ENCODE measurements around the gene FOXC2.
"Not testable (repeated sequence)": the region's sequence is repeated elsewhere in the genome, so short reads cannot be mapped to it uniquely, and the experiment has no call there.

Gene FOXC2

GRCh38 chr16:86584071-86584685, 17.5 kb downstream of the FOXC2 start:
- no peak overlapping the region for H3K4me3 Mint-ChIP-seq
- peaks cover 6% of the 10 kb centered on the region for H3K4me1 Mint-ChIP-seq
- DNase-seq (ENCODE audit: low spot score in 2 of 2) (no peak), ATAC-seq (no peak)
- no peak overlapping the region for H3K27ac Mint-ChIP-seq
- H3K9me3 Mint-ChIP-seq: no peaks in the 10 kb centered on the region
- H3K36me3 Mint-ChIP-seq: no peaks in the 10 kb centered on the region

DNA sequence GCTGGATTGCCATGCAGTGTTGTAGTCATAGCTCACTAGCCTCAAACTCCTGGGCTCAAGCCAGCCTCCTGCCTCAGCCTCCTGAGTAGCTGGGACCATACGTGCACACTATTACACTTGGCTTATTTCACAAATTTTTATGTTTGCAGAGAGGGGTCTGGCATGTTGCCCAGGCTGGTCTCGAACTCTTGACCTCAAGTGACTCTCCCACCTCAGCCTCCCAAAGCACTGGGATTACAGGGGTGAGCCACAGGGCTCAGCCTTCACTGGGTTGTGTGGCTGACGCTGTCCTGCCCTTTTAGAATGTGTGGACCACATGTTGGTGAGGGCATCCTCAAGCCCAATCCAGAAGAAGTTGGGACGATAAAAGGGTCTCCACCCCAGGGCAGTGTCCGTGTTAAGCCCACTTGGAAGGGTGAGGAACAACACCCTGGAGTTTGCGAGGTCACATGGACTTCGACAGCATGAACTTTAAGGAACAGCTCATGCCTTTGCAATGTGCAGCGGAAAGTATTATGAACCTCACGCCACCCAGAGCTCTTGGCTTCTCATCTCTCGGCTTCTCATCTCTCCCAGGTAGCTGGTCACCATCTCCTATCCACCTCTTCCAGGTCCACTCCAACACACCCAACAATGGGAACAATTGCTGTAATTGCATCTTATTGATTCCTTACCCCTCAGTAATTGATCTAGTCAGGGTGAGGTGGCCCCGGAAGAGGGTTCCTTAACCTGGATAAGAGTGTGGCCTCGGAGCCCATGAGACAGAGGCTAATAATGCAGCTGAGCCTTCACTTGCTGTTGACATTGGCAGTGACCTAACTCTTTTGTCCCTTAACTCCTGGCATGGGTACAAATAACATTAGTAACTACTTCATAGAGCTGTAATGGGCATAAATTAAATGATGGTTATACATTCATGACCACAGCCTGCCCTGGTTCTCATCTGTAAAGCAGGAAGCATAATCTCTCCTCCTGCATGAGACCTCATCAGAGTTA, 18.4 kb downstream of the FOXC2 start:
- Mint-ChIP-seq H3K4me1 (no peaks in the 10 kb centered on the region), H3K9me3 (no peaks in the 10 kb centered on the region), H3K36me3 (no peaks in the 10 kb centered on the region), H3K4me3 (no peak overlapping the region), H3K27ac (no peak overlapping the region)
- DNase-seq (ENCODE audit: low spot score in 2 of 2) (no peak), ATAC-seq (no peak)

GRCh38 chr16:86585821-86586611, 19.4 kb downstream of the FOXC2 start:
- H3K4me1 Mint-ChIP-seq: no peaks in the 10 kb centered on the region
- ATAC-seq (no peak), DNase-seq (ENCODE audit: low spot score in 2 of 2) (no peak)

DNA sequence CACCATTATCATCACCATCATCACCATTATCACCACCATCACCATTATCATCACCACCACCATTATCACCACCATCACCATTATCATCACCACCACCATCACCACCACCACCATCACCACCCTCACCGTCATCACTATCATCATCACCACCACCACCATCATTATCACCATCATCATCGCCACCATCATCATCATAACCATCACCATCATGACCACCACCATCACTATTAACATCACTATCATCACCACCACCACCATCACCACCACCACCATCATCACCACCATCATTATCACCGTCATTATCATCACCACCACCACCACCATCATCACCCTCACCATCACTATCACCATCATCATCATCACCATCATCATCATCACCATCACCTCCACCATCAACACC, 20.9 kb downstream of the FOXC2 start:
- no peak overlapping the region for H3K27ac Mint-ChIP-seq
- H3K9me3 Mint-ChIP-seq: no peaks in the 10 kb centered on the region
- ATAC-seq (no peak), DNase-seq (ENCODE audit: low spot score in 2 of 2) (no peak)
- H3K4me3 Mint-ChIP-seq: no peak overlapping the region
- H3K4me1 Mint-ChIP-seq: no peaks in the 10 kb centered on the region
- H3K36me3 Mint-ChIP-seq: no peaks in the 10 kb centered on the region

More at GRCh38 chr16:86585821-86586611, 19.4 kb downstream of the FOXC2 start:
- H3K36me3 Mint-ChIP-seq: no peaks in the 10 kb centered on the region
- no peak overlapping the region for H3K27ac Mint-ChIP-seq
- H3K9me3 Mint-ChIP-seq: no peaks in the 10 kb centered on the region
- no peak overlapping the region for H3K4me3 Mint-ChIP-seq

- not testable (repeated sequence) for ATAC-seq; H3K27ac Mint-ChIP-seq; H3K4me3 Mint-ChIP-seq; H3K36me3 Mint-ChIP-seq; H3K9me3 Mint-ChIP-seq; DNase-seq (ENCODE audit: low spot score in 2 of 2); H3K4me1 Mint-ChIP-seq
Observed at GRCh38 chr16:86587955-86588354, 21.3 kb downstream of the FOXC2 start.

- Mint-ChIP-seq H3K36me3 (no peaks in the 10 kb centered on the region), H3K4me3 (no peak overlapping the region), H3K27ac (no peak overlapping the region), H3K4me1 (no peaks in the 10 kb centered on the region), H3K9me3 (no peaks in the 10 kb centered on the region)
- ATAC-seq (no peak), DNase-seq (ENCODE audit: low spot score in 2 of 2) (no peak)
Observed at GRCh38 chr16:86590501-86591144, 24.0 kb downstream of the FOXC2 start.

DNA sequence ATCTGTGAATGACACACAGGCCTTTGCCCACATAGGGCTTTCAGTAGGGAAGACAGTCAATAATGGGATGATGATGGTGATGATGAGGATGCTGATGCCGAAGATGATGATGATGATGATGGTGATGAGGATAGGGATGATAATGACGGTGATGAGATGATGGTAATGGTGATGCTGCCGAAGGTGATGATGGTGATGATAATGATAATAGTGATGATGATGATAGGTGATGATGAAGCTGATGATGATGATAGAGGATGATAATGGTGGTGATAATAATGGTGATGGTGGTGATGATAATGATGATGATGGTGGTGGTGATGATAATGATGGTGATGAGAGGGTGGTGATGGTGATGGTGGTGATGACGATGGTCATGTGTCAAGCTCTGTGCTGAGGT, 24.6 kb downstream of the FOXC2 start:
- Mint-ChIP-seq H3K4me3 (no peak overlapping the region), H3K9me3 (no peaks in the 10 kb centered on the region), H3K36me3 (no peaks in the 10 kb centered on the region), H3K4me1 (no peaks in the 10 kb centered on the region), H3K27ac (no peak overlapping the region)
- ATAC-seq (no peak), DNase-seq (ENCODE audit: low spot score in 2 of 2) (no peak)

- DNase-seq (ENCODE audit: low spot score in 2 of 2): no peak
- Mint-ChIP-seq H3K4me3 (no peak overlapping the region), H3K9me3 (no peaks in the 10 kb centered on the region), H3K36me3 (no peaks in the 10 kb centered on the region), H3K27ac (no peak overlapping the region), H3K4me1 (no peaks in the 10 kb centered on the region)
- no peak for ATAC-seq
Observed at GRCh38 chr16:86593913-86594620, 27.4 kb downstream of the FOXC2 start.

- Mint-ChIP-seq H3K27ac (no peak overlapping the region), H3K9me3 (no peaks in the 10 kb centered on the region), H3K36me3 (no peaks in the 10 kb centered on the region), H3K4me1 (no peaks in the 10 kb centered on the region), H3K4me3 (no peak overlapping the region)
- no peak for ATAC-seq
- DNase-seq (ENCODE audit: low spot score in 2 of 2): no peak
Observed at GRCh38 chr16:86594721-86595120, 28.1 kb downstream of the FOXC2 start.

GRCh38 chr16:86595983-86596605, 29.5 kb downstream of the FOXC2 start:
- Mint-ChIP-seq H3K4me1 (no peaks in the 10 kb centered on the region), H3K36me3 (no peaks in the 10 kb centered on the region), H3K27ac (no peak overlapping the region), H3K4me3 (no peak overlapping the region), H3K9me3 (no peaks in the 10 kb centered on the region)
- DNase-seq (ENCODE audit: low spot score in 2 of 2) (no peak), ATAC-seq (no peak)

DNA sequence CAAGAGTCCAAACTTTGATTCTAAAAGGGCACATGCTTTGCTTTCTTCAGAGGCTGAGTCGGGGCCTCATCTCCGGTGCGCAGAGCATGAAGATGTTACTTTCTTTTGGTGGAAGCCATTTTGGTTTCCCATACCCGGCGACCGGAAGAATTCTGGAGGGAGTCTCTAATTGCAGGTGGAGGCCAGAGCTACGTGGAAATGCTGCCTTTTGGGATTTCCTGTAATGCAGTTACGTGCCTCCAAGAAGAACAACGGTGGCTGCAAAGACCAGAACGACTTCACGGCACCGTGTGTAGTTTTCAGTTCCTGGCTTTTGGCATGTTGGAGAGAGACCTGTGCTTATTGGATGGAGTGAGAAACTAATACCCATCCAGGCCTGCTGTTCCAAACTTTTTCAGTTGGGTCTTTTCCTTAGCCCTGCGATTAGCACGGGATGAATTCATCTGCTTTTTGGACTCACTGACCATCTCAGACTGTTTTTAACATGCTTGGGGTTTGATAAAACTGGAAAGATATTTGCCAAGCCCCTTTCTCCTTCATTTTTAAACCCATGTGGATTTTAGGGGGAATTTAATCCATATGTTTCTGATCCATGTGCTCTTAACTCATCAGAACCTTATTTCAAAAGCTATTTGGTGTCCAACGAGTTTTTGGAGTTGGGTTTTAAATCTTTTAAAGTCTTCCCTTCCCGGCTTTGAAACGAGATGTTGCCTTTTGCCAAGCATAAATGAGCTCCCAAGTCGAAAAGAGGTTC, 30.7 kb downstream of the FOXC2 start:
- no peaks in the 10 kb centered on the region for H3K36me3 Mint-ChIP-seq
- DNase-seq (ENCODE audit: low spot score in 2 of 2): no peak
- H3K4me1 Mint-ChIP-seq: no peaks in the 10 kb centered on the region
- no peak overlapping the region for H3K4me3 Mint-ChIP-seq
- no peak for ATAC-seq
- no peak overlapping the region for H3K27ac Mint-ChIP-seq
- no peaks in the 10 kb centered on the region for H3K9me3 Mint-ChIP-seq

- DNase-seq (ENCODE audit: low spot score in 2 of 2): no peak
- no peak overlapping the region for H3K4me3 Mint-ChIP-seq
- ATAC-seq: no peak
- H3K9me3 Mint-ChIP-seq: no peaks in the 10 kb centered on the region
- H3K36me3 Mint-ChIP-seq: no peaks in the 10 kb centered on the region
- H3K4me1 Mint-ChIP-seq: no peaks in the 10 kb centered on the region
- no peak overlapping the region for H3K27ac Mint-ChIP-seq
Observed at GRCh38 chr16:86597880-86598606, 31.4 kb downstream of the FOXC2 start.

Data from stimulated activated effector memory CD8-positive, alpha-beta T cell treated with anti-CD3 and anti-CD28 coated beads, Interleukin-12 subunit alpha, Interleukin-12 subunit beta, amount 100 ng/mL, for 72 hours (primary cell).